Neural crest cell (in vitro differentiated cells): ENCODE results near the gene KLK1. TPM values are rescaled to one million over a fixed set of nuclear protein-coding genes. Genes with fewer than 3 reads are reported as not detected.
"Not testable (repeated sequence)": the region's sequence is repeated elsewhere in the genome, so short reads cannot be mapped to it uniquely, and the experiment has no call there.

ENCODE experiments used
- DNase-seq: peaks from one replicate; pipeline ENCODE4 v3.0.0; 2021; ENCODE audit warnings: low read depth, mixed read lengths, low spot score
- H3K27ac Mint-ChIP-seq: one replicate; pipeline ENCODE4 v1.8.0; 2021; ENCODE audit warnings: mild to moderate bottlenecking, mixed read lengths; ENCODE audit not compliant: unreplicated experiment
- H3K27me3 Mint-ChIP-seq: 2 replicates; pipeline ENCODE4 v1.8.0; 2021; ENCODE audit warnings: low read depth, mild to moderate bottlenecking, mixed read lengths
- H3K36me3 Mint-ChIP-seq: 2 replicates; pipeline ENCODE4 v1.8.0; 2021; ENCODE audit warnings: low read depth, mild to moderate bottlenecking, mixed read lengths
- H3K4me1 Mint-ChIP-seq: 2 replicates; pipeline ENCODE4 v1.8.0; 2021; ENCODE audit warnings: mixed read lengths
- H3K4me3 Mint-ChIP-seq: one replicate; pipeline ENCODE4 v1.8.0; 2021; ENCODE audit warnings: mild to moderate bottlenecking, mixed read lengths
- H3K9me3 Mint-ChIP-seq: 2 replicates; pipeline ENCODE4 v1.8.0; 2021; ENCODE audit warnings: mixed read lengths
- CTCF ChIP-seq: fragments of 200-600 bp; sonication (generic); conservative IDR thresholded peaks from 2 replicates; pipeline ENCODE4 v1.5.0; 2021; ENCODE audit warnings: antibody characterized with exemption, mild to moderate bottlenecking
- total RNA-seq: library from RNA; stranded (reverse); gene quantifications from 2 replicates; pipeline ENCODE4 v1.2.1, GENCODE V29; 2021

Gene KLK1
- total RNA-seq, 1 donor from 2014 or later: 0.44 TPM

- H3K9me3 Mint-ChIP-seq: peaks cover 15% of the 10 kb centered on the region
- no peak overlapping the region for H3K27ac Mint-ChIP-seq
- no peak for TF ChIP-seq CTCF
- H3K4me3 Mint-ChIP-seq: no peak overlapping the region
- DNase-seq: no peak
- H3K36me3 Mint-ChIP-seq: no peaks in the 10 kb centered on the region
- H3K27me3 Mint-ChIP-seq: peaks cover 77% of the 10 kb centered on the region
- peaks cover under 1% of the 10 kb centered on the region for H3K4me1 Mint-ChIP-seq
Observed at GRCh38 chr19:50812474-50812873, 11.1 kb downstream of the KLK1 start.

- not testable (repeated sequence) for H3K27ac Mint-ChIP-seq, H3K4me1 Mint-ChIP-seq, DNase-seq, H3K4me3 Mint-ChIP-seq, H3K36me3 Mint-ChIP-seq
- peaks cover 77% of the 10 kb centered on the region for H3K27me3 Mint-ChIP-seq
- H3K9me3 Mint-ChIP-seq: peaks cover 15% of the 10 kb centered on the region
Observed at GRCh38 chr19:50811622-50812238, 11.9 kb downstream of the KLK1 start.

- no peak for DNase-seq
- H3K27me3 Mint-ChIP-seq: peaks cover 60% of the 10 kb centered on the region
- H3K9me3 Mint-ChIP-seq: peaks cover 4% of the 10 kb centered on the region
- H3K4me1 Mint-ChIP-seq: peaks cover 23% of the 10 kb centered on the region
- no peak overlapping the region for H3K4me3 Mint-ChIP-seq
- TF ChIP-seq CTCF: no peak
- H3K27ac Mint-ChIP-seq: no peak overlapping the region
- H3K36me3 Mint-ChIP-seq: peaks cover 8% of the 10 kb centered on the region
Observed at GRCh38 chr19:50808856-50809255, 14.7 kb downstream of the KLK1 start.

GRCh38 chr19:50804420-50805272 lies 18.9 kb downstream of the KLK1 start:
- peak; percentile 97 for DNase-seq
- Mint-ChIP-seq H3K36me3 (peaks cover 32% of the 10 kb centered on the region), H3K27ac (peak overlapping the region; percentile 100), H3K4me3 (peak overlapping the region; percentile 98), H3K9me3 (no peaks in the 10 kb centered on the region), H3K4me1 (peaks cover 50% of the 10 kb centered on the region), H3K27me3 (peaks cover 34% of the 10 kb centered on the region)
- TF ChIP-seq CTCF: no peak

GRCh38 chr19:50803633-50804419 lies 19.8 kb downstream of the KLK1 start:
- no peak for TF ChIP-seq CTCF
- no peak for DNase-seq
- H3K36me3 Mint-ChIP-seq: peaks cover 32% of the 10 kb centered on the region
- H3K27ac Mint-ChIP-seq: peak overlapping the region; percentile 100
- H3K4me3 Mint-ChIP-seq: peak overlapping the region; percentile 98
- H3K27me3 Mint-ChIP-seq: peaks cover 30% of the 10 kb centered on the region
- no peaks in the 10 kb centered on the region for H3K9me3 Mint-ChIP-seq
- peaks cover 50% of the 10 kb centered on the region for H3K4me1 Mint-ChIP-seq
